B cell (primary cell): ENCODE results near the gene ZRANB1. TPM values are rescaled to one million over a fixed set of nuclear protein-coding genes. Genes with fewer than 3 reads are reported as not detected.

Experiments
- ATAC-seq: fragments of 200-7000 bp; cut with Tn5 transposase; one replicate; pipeline ENCODE4 v1.10.0; 2021; ENCODE audit warnings: low read depth, mild to moderate bottlenecking, moderate number of reproducible peaks, moderate library complexity
- CTCF ChIA-PET: fragments of 350-600 bp; sonication (Branson Sonifier 250); formaldehyde crosslinking; loops from one replicate; lab custom pipeline; 2021; ENCODE audit warnings: antibody characterized with exemption, inconsistent platforms; lab: Charles Lee
- POLR2A ChIA-PET: fragments of 350-600 bp; sonication (Branson Sonifier 250); formaldehyde crosslinking; loops from one replicate; lab custom pipeline; 2021; ENCODE audit warnings: antibody characterized with exemption; lab: Charles Lee
- DNase-seq: peaks from one replicate; pipeline ENCODE4 v3.0.0; 2013
- H2AFZ ChIP-seq: 2 replicates; pipeline ENCODE4 v1.6.1; 2012; ENCODE audit warnings: mild to moderate bottlenecking, low read depth, low read length; ENCODE audit not compliant: insufficient read depth, poor library complexity, severe bottlenecking
- H3K27ac ChIP-seq, 2 donors: 1 replicate in 1 of 2; 2 replicates in 1 of 2; pipeline ENCODE4 v1.5.1; 2012 to 2013; ENCODE audit warnings: low read length in 2 of 2, mild to moderate bottlenecking in 2 of 2, moderate library complexity in 1 of 2
- H3K27me3 ChIP-seq, 4 experiments: fragments of 200-600 bp in 1 of 4; sonication (generic) in 1 of 4; replicated peaks in 1 of 4; 1 replicate in 2 of 4; 2 replicates in 2 of 4; pipeline versions ENCODE4 v1.6.1 to v1.7.0; 2013 to 2016; ENCODE audit warnings: low read length in 3 of 4, mild to moderate bottlenecking in 2 of 4, mixed read lengths in 1 of 4, moderate library complexity in 1 of 4; ENCODE audit not compliant: insufficient read depth in 4 of 4, control insufficient read depth in 3 of 4; ENCODE audit errors: control extremely low read depth in 1 of 4
- H3K36me3 ChIP-seq, 2 experiments: replicated peaks in 1 of 2; 1 replicate in 1 of 2; 2 replicates in 1 of 2; pipeline versions ENCODE4 v1.6.1 to v1.7.1; 2013; ENCODE audit warnings: low read length in 1 of 2; ENCODE audit not compliant: insufficient read depth in 2 of 2, control insufficient read depth in 1 of 2; ENCODE audit errors: control extremely low read depth in 1 of 2, extremely low read depth in 1 of 2
- H3K4me1 ChIP-seq, 2 donors: fragments of 200-600 bp in 1 of 2; sonication (generic) in 1 of 2; 1 replicate in 1 of 2; 2 replicates in 1 of 2; pipeline versions ENCODE4 v1.5.1 to v1.6.1; 2013 to 2017; ENCODE audit warnings: low read length in 2 of 2; ENCODE audit not compliant: control insufficient read depth in 2 of 2, insufficient read depth in 2 of 2
- H3K4me2 ChIP-seq: replicated peaks from 2 replicates; pipeline ENCODE3; 2012; ENCODE audit warnings: mild to moderate bottlenecking, low read depth, low read length; ENCODE audit not compliant: poor library complexity, severe bottlenecking
- H3K4me3 ChIP-seq, 5 experiments: fragments of 200-600 bp in 1 of 5; sonication (generic) in 1 of 5; 1 replicate in 3 of 5; 2 replicates in 2 of 5; pipeline versions ENCODE4 v1.5.1 to v1.7.0; 2011 to 2016; ENCODE audit warnings: low read length in 4 of 5, mild to moderate bottlenecking in 4 of 5, low read depth in 2 of 5, control low read depth in 1 of 5, moderate library complexity in 1 of 5; ENCODE audit not compliant: insufficient read depth in 1 of 5; ENCODE audit errors: control extremely low read depth in 1 of 5, extremely low read depth in 1 of 5
- H3K79me2 ChIP-seq: fragments of 200-600 bp; sonication (generic); one replicate; pipeline ENCODE4 v1.6.0; 2016; ENCODE audit warnings: low read length; ENCODE audit not compliant: control insufficient read depth, insufficient read depth
- H3K9ac ChIP-seq: fragments of 200-600 bp; sonication (generic); 2 replicates; pipeline ENCODE4 v1.6.1; 2017; ENCODE audit warnings: mild to moderate bottlenecking, low read length, moderate library complexity
- H3K9me3 ChIP-seq, 3 donors: one replicate each; pipeline versions ENCODE4 v1.6.1 to v1.7.1; 2013; ENCODE audit warnings: low read length in 2 of 3; ENCODE audit not compliant: control insufficient read depth in 2 of 3, insufficient read depth in 1 of 3; ENCODE audit errors: control extremely low read depth in 1 of 3
- H4K20me1 ChIP-seq: 2 replicates; pipeline ENCODE4 v1.6.0; 2012; ENCODE audit warnings: mild to moderate bottlenecking, low read length; ENCODE audit not compliant: insufficient read depth, control insufficient read depth, poor library complexity, severe bottlenecking
- H3K27ac Mint-ChIP-seq: one replicate; pipeline ENCODE4 v1.8.0; 2021; ENCODE audit warnings: mixed read lengths
- H3K27me3 Mint-ChIP-seq: one replicate; pipeline ENCODE4 v1.8.0; 2021; ENCODE audit warnings: mixed read lengths
- H3K4me1 Mint-ChIP-seq: one replicate; pipeline ENCODE4 v1.8.0; 2021; ENCODE audit warnings: mixed read lengths
- H3K4me3 Mint-ChIP-seq: one replicate; pipeline ENCODE4 v1.8.0; 2021; ENCODE audit warnings: mixed read lengths
- H3K9me3 Mint-ChIP-seq: one replicate; pipeline ENCODE4 v1.8.0; 2022; ENCODE audit warnings: mixed read lengths; ENCODE audit not compliant: insufficient read depth
- CTCF ChIP-seq: fragments of 200-600 bp; IDR thresholded peaks from one replicate; pipeline ENCODE4 v1.8.0; 2022; ENCODE audit warnings: antibody characterized with exemption, mild to moderate bottlenecking
- EZH2 ChIP-seq: IDR thresholded peaks from 2 replicates; pipeline ENCODE4 v1.6.1; 2012; ENCODE audit warnings: borderline replicate concordance, low read depth, mild to moderate bottlenecking, moderate library complexity, low read length; ENCODE audit not compliant: insufficient read depth, poor library complexity, severe bottlenecking
- WGBS: methylation state at CpG from one replicate; pipeline ENCODE4 v1.1.5; 2013; ENCODE audit warnings: missing lambda C conversion rate; ENCODE audit not compliant: insufficient coverage; 5-methylcytosine and 5-hydroxymethylcytosine counted together
- intact Hi-C: fragments of 100-400 bp; cut with micrococcal nuclease; formaldehyde crosslinking; loops from one replicate; pipeline ENCODE4 v1.10.0; 2022
- polyA plus RNA-seq: library from polyadenylated mRNA; depleted of rRNA; stranded (reverse); fragments of >200 nt; gene quantifications from 2 replicates; pipeline ENCODE4 v1.2.3, GENCODE V29; 2012
- total RNA-seq, 2 donors: library from RNA; stranded (reverse); fragments of 120-200 nt in 1 of 2; gene quantifications; 1 replicate in 1 of 2; 2 replicates in 1 of 2; pipeline versions ENCODE4 v1.2.3 to v1.2.4, GENCODE V29; 2013 to 2022

Gene ZRANB1
- total and polyA plus RNA-seq, 2 donors (not counting 1 experiment from before 2014, with no cell fraction given): 6.5 to 28.0 TPM

GRCh38 chr10:124902462-124902861 is 39.5 kb upstream of the ZRANB1 start:
- Mint-ChIP-seq H3K9me3 (no peaks in the 10 kb centered on the region), H3K27ac (no peak overlapping the region), H3K4me3 (no peak overlapping the region), H3K27me3 (peaks cover 32% of the 10 kb centered on the region), H3K4me1 (no peaks in the 10 kb centered on the region)
- no peak overlapping the region for H3K4me3 ChIP-seq
- H2AFZ ChIP-seq: no peak overlapping the region
- H3K79me2 ChIP-seq: no peaks in the 10 kb centered on the region
- H3K9ac ChIP-seq: no peak overlapping the region
- WGBS: no CpG with 5 or more reads among the region's 1 CpG
- TF ChIP-seq CTCF: no peak
- no peak for TF ChIP-seq EZH2
- no peaks in the 10 kb centered on the region for H3K4me1 ChIP-seq
- no peaks in the 10 kb centered on the region for H3K36me3 ChIP-seq
- ChIA-PET POLR2A (no interaction called here), CTCF (no interaction called here)
- no peak overlapping the region for H3K27ac ChIP-seq
- intact Hi-C loops: no loop called here
- H3K9me3 ChIP-seq: no peaks in the 10 kb centered on the region
- peaks cover 0 to 7% (median 2%) of the 10 kb centered on the region in 4 experiments for H3K27me3 ChIP-seq
- DNase-seq (no peak), ATAC-seq (no peak)
- H4K20me1 ChIP-seq: no peaks in the 10 kb centered on the region
- H3K4me2 ChIP-seq: no peak overlapping the region

GRCh38 chr10:124903111-124903510 is 38.8 kb upstream of the ZRANB1 start:
- no peak overlapping the region for H2AFZ ChIP-seq
- H3K4me2 ChIP-seq: no peak overlapping the region

More at GRCh38 chr10:124903111-124903510, 38.8 kb upstream of the ZRANB1 start:
- no peaks in the 10 kb centered on the region for H3K9me3 Mint-ChIP-seq
- ChIA-PET POLR2A (no interaction called here), CTCF (no interaction called here)
- no peak overlapping the region for H3K27ac Mint-ChIP-seq
- intact Hi-C loops: no loop called here
- Histone ChIP-seq H3K27ac (no peak overlapping the region), H3K9ac (no peak overlapping the region), H3K27me3 (peaks cover 0 to 7% (median 2%) of the 10 kb centered on the region in 4 experiments), H3K4me1 (no peaks in the 10 kb centered on the region), H4K20me1 (no peaks in the 10 kb centered on the region), H3K4me3 (no peak overlapping the region), H3K79me2 (no peaks in the 10 kb centered on the region), H3K36me3 (no peaks in the 10 kb centered on the region), H3K9me3 (no peaks in the 10 kb centered on the region)
- no peaks in the 10 kb centered on the region for H3K4me1 Mint-ChIP-seq
- no peak overlapping the region for H3K4me3 Mint-ChIP-seq
- no peak for DNase-seq
- TF ChIP-seq CTCF (no peak), EZH2 (no peak)
- ATAC-seq: no peak
- 97% methylated on average over 2 of the region's 2 CpGs for WGBS
- H3K27me3 Mint-ChIP-seq: peaks cover 33% of the 10 kb centered on the region
